IMR-90 (cell line): ENCODE measurements around the gene ARPC1A. TPM values are rescaled to one million over a fixed set of nuclear protein-coding genes. Genes with fewer than 3 reads are reported as not detected.

Source experiments
- ATAC-seq: fragments of 200-7000 bp; cut with Tn5 transposase; 2 replicates; pipeline ENCODE4 v1.9.1; 2020; ENCODE audit warnings: low read depth, mild to moderate bottlenecking, moderate library complexity
- BruUV-seq: library from RNA; stranded (reverse); fragments of 400-500 nt; replicated peaks from 2 replicates; lab custom pipeline; 2021; lab: Mats Ljungman, UMichigan
- CTCF ChIA-PET: fragments of 300-600 bp; formaldehyde crosslinking; extraction: SDS; loops from one replicate; lab custom pipeline; 2021; ENCODE audit warnings: antibody characterized with exemption; lab: Yijun Ruan, JAX
- POLR2A ChIA-PET: fragments of 300-600 bp; sonication (Branson Sonifier 250); formaldehyde crosslinking; loops from one replicate; lab custom pipeline; 2022; ENCODE audit warnings: antibody characterized with exemption; ENCODE audit not compliant: unreplicated experiment; lab: Charles Lee
- DNase-seq: peaks from one replicate; pipeline ENCODE4 v3.0.0; 2013
- H2AFZ ChIP-seq: replicated peaks from 2 replicates; pipeline ENCODE3; 2013; ENCODE audit warnings: low read length, mild to moderate bottlenecking; ENCODE audit not compliant: poor library complexity
- H2AK5ac ChIP-seq: 2 replicates; pipeline ENCODE4 v1.6.1; 2013; ENCODE audit warnings: low read depth, low read length, inconsistent platforms
- H2AK9ac ChIP-seq: replicated peaks from 2 replicates; pipeline ENCODE3; 2013; ENCODE audit warnings: mild to moderate bottlenecking, low read depth, low read length, moderate library complexity; ENCODE audit not compliant: poor library complexity
- H2BK120ac ChIP-seq: 2 replicates; pipeline ENCODE4 v1.6.1; 2013; ENCODE audit warnings: low read depth, low read length, inconsistent platforms
- H2BK15ac ChIP-seq: 3 replicates; pipeline ENCODE4 v1.6.1; 2013; ENCODE audit warnings: low read depth, low read length, inconsistent platforms
- H2BK20ac ChIP-seq: 2 replicates; pipeline ENCODE4 v1.6.1; 2013; ENCODE audit warnings: low read depth, mild to moderate bottlenecking, inconsistent platforms, low read length, moderate library complexity
- H2BK5ac ChIP-seq: 2 replicates; pipeline ENCODE4 v1.6.1; 2013; ENCODE audit warnings: mild to moderate bottlenecking, low read depth, low read length, inconsistent platforms; ENCODE audit not compliant: poor library complexity, severe bottlenecking
- H3K14ac ChIP-seq: replicated peaks from 2 replicates; pipeline ENCODE4 v1.6.1; 2013; ENCODE audit warnings: low read depth, low read length, inconsistent platforms
- H3K18ac ChIP-seq: 2 replicates; pipeline ENCODE4 v1.6.1; 2013; ENCODE audit warnings: low read depth, low read length, control low read depth
- H3K23ac ChIP-seq: 2 replicates; pipeline ENCODE4 v1.6.1; 2013; ENCODE audit warnings: low read depth, low read length, inconsistent platforms
- H3K27ac ChIP-seq: 2 replicates; pipeline ENCODE4 v1.5.1; 2013; ENCODE audit warnings: mild to moderate bottlenecking, control low read depth, low read length; ENCODE audit not compliant: insufficient read depth
- H3K27me3 ChIP-seq: 2 replicates; pipeline ENCODE4 v1.6.1; 2013; ENCODE audit warnings: low read length; ENCODE audit not compliant: control insufficient read depth, insufficient read depth
- H3K36me3 ChIP-seq: 2 replicates; pipeline ENCODE4 v1.6.1; 2013; ENCODE audit warnings: low read length, mixed read lengths; ENCODE audit not compliant: control insufficient read depth, insufficient read depth
- H3K4ac ChIP-seq: 2 replicates; pipeline ENCODE4 v1.6.1; 2013; ENCODE audit warnings: low read depth, low read length, inconsistent platforms
- H3K4me1 ChIP-seq: 2 replicates; pipeline ENCODE4 v1.6.1; 2013; ENCODE audit warnings: low read length, mixed read lengths; ENCODE audit not compliant: control insufficient read depth, insufficient read depth
- H3K4me2 ChIP-seq: 2 replicates; pipeline ENCODE4 v1.6.1; 2013; ENCODE audit warnings: low read depth, mild to moderate bottlenecking, control low read depth, low read length, moderate library complexity
- H3K4me3 ChIP-seq: 2 replicates; pipeline ENCODE4 v1.5.1; 2013; ENCODE audit warnings: low read depth, mild to moderate bottlenecking, control low read depth, low read length, moderate library complexity; ENCODE audit not compliant: insufficient read depth
- H3K56ac ChIP-seq: 2 replicates; pipeline ENCODE4 v1.6.1; 2013; ENCODE audit warnings: low read length, inconsistent platforms; ENCODE audit not compliant: insufficient read depth; ENCODE audit errors: extremely low read depth
- H3K79me1 ChIP-seq, 2 experiments: 2 replicates each; pipeline ENCODE4 v1.6.1; 2013; ENCODE audit warnings: low read length in 2 of 2, inconsistent platforms in 1 of 2, low read depth in 1 of 2
- H3K9ac ChIP-seq: 2 replicates; pipeline ENCODE4 v1.6.1; 2013; ENCODE audit warnings: low read depth, low read length, control low read depth
- H3K9me1 ChIP-seq: 2 replicates; pipeline ENCODE4 v1.6.1; 2013; ENCODE audit warnings: low read length, inconsistent platforms; ENCODE audit not compliant: insufficient read depth
- H3K9me3 ChIP-seq: 2 replicates; pipeline ENCODE4 v1.6.1; 2013; ENCODE audit warnings: low read length; ENCODE audit not compliant: control insufficient read depth, insufficient read depth
- H4K20me1 ChIP-seq: 2 replicates; pipeline ENCODE4 v1.6.1; 2013; ENCODE audit warnings: low read length, inconsistent platforms; ENCODE audit not compliant: insufficient read depth
- H4K5ac ChIP-seq: 2 replicates; pipeline ENCODE4 v1.6.1; 2013; ENCODE audit warnings: mild to moderate bottlenecking, low read depth, low read length, control low read depth
- H4K8ac ChIP-seq, 2 experiments: 2 replicates each; pipeline ENCODE4 v1.6.1; 2013; ENCODE audit warnings: low read depth in 2 of 2, low read length in 2 of 2, control low read depth in 1 of 2, inconsistent platforms in 1 of 2
- H4K91ac ChIP-seq: 2 replicates; pipeline ENCODE4 v1.6.1; 2013; ENCODE audit warnings: low read depth, low read length, inconsistent platforms; ENCODE audit not compliant: insufficient read depth
- MAZ ChIP-seq: IDR thresholded peaks from 2 replicates; pipeline ENCODE4 v1.6.1; 2012; ENCODE audit warnings: low read depth, mild to moderate bottlenecking, low read length, improper control_type of control experiment, moderate library complexity, borderline replicate concordance
- NFE2L2 ChIP-seq: fragments of 150-350 bp; IDR thresholded peaks from 2 replicates; pipeline ENCODE4 v1.6.1; 2016; ENCODE audit warnings: low read depth, mild to moderate bottlenecking, low read length
- RFX5 ChIP-seq: IDR thresholded peaks from 2 replicates; pipeline ENCODE4 v1.8.0; 2012; ENCODE audit warnings: low read depth, mild to moderate bottlenecking, low read length, moderate library complexity
- WGBS, 2 experiments: methylation state at CpG; one replicate each; pipeline versions ENCODE4 v1.1.5 to v1.1.7; 2013; ENCODE audit warnings: missing lambda C conversion rate in 2 of 2; ENCODE audit not compliant: insufficient read length in 1 of 2; ENCODE audit errors: extremely low coverage in 2 of 2; 5-methylcytosine and 5-hydroxymethylcytosine counted together
- dilution Hi-C: fragments of 300-500 bp; cut with HindIII; formaldehyde crosslinking; loops from one replicate; pipeline ENCODE4 v1.14.3; 2018; ENCODE audit warnings: low sequenced_read_pairs; ENCODE audit not compliant: unreplicated experiment
- in situ Hi-C: fragments of 300-500 bp; cut with MboI; formaldehyde crosslinking; loops from 3 replicates; pipeline ENCODE4 v1.14.3; 2019; ENCODE audit warnings: low sequenced_read_pairs, inconsistent platforms, mixed read lengths
- intact Hi-C: fragments of 100-400 bp; cut with micrococcal nuclease; formaldehyde crosslinking; loops from 2 replicates; pipeline ENCODE4 v1.10.0; 2022
- polyA plus RNA-seq, 3 experiments: library from polyadenylated mRNA; depleted of rRNA; stranded (reverse); fragments of >200 nt; gene quantifications; 2 replicates each; pipeline ENCODE4 v1.2.3, GENCODE V29; 2012; ENCODE audit warnings: low replicate concordance in 1 of 3
- total RNA-seq: library from RNA; depleted of rRNA; stranded (reverse); fragments of >200 nt; gene quantifications from 2 replicates; pipeline ENCODE4 v1.2.3, GENCODE V29; 2012
- TF ChIP-seq, protein P1 (sequence below): conservative IDR thresholded peaks from 2 replicates; pipeline ENCODE4 v1.5.1; 2012; ENCODE audit warnings: mild to moderate bottlenecking, low read depth, low read length, improper control_type of control experiment

ARPC1A gene
- total and polyA plus RNA-seq, 2 of the 4 experiments (the other 2 are of a cell fraction), result 253 to 327 TPM

- H2BK15ac ChIP-seq, result no peak overlapping the region
- ChIA-PET CTCF (interaction anchor here (0.8 kb wide), 1 partner anchor 389 kb away, joined by 3 read pairs; no protein-coding TSS in a partner anchor), POLR2A (no interaction called here)
- H3K4ac ChIP-seq, result no peak overlapping the region
- H3K4me3 ChIP-seq, result no peak overlapping the region
- no peaks in the 10 kb centered on the region for H3K9me3 ChIP-seq
- no peak overlapping the region for H4K5ac ChIP-seq
- no peak overlapping the region for H4K91ac ChIP-seq
- intact Hi-C loops (no loop called here), in situ Hi-C loops (no loop called here), dilution Hi-C loops (no loop called here)
- BruUV-seq, result no TSS peak
- peaks cover 64% of the 10 kb centered on the region for H3K36me3 ChIP-seq
- peaks cover 7% of the 10 kb centered on the region for H3K4me1 ChIP-seq
- no peak overlapping the region for H2BK5ac ChIP-seq
- H3K27ac ChIP-seq, result no peak overlapping the region
- no peak overlapping the region for H2AK5ac ChIP-seq
- peaks cover 3% of the 10 kb centered on the region for H3K9me1 ChIP-seq
- H2BK20ac ChIP-seq, result no peak overlapping the region
- no peak overlapping the region for H3K4me2 ChIP-seq
- ATAC-seq, result no peak
- H3K14ac ChIP-seq, result no peak overlapping the region
- DNase-seq, result no peak
- H3K56ac ChIP-seq, result no peak overlapping the region
- H3K27me3 ChIP-seq, result no peaks in the 10 kb centered on the region
- H3K18ac ChIP-seq, result no peak overlapping the region
- H2BK120ac ChIP-seq, result no peak overlapping the region
- no peak overlapping the region for H2AK9ac ChIP-seq
- H3K23ac ChIP-seq, result no peak overlapping the region
- H4K8ac ChIP-seq, result no peak overlapping the region
- H3K9ac ChIP-seq, result no peak overlapping the region
- peak overlapping the region; percentile 51 for H2AFZ ChIP-seq
- H3K79me1 ChIP-seq, result peaks cover 5 to 58% of the 10 kb centered on the region in 2 experiments
- TF ChIP-seq, protein P1, sequence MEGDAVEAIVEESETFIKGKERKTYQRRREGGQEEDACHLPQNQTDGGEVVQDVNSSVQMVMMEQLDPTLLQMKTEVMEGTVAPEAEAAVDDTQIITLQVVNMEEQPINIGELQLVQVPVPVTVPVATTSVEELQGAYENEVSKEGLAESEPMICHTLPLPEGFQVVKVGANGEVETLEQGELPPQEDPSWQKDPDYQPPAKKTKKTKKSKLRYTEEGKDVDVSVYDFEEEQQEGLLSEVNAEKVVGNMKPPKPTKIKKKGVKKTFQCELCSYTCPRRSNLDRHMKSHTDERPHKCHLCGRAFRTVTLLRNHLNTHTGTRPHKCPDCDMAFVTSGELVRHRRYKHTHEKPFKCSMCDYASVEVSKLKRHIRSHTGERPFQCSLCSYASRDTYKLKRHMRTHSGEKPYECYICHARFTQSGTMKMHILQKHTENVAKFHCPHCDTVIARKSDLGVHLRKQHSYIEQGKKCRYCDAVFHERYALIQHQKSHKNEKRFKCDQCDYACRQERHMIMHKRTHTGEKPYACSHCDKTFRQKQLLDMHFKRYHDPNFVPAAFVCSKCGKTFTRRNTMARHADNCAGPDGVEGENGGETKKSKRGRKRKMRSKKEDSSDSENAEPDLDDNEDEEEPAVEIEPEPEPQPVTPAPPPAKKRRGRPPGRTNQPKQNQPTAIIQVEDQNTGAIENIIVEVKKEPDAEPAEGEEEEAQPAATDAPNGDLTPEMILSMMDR, result no peak
- no peak for TF ChIP-seq MAZ
- TF ChIP-seq RFX5, result no peak
- no peak for TF ChIP-seq NFE2L2
- H4K20me1 ChIP-seq, result peaks cover 40% of the 10 kb centered on the region
- 95% methylated on average over 8 of the region's 23 CpGs; no CpG with 5 or more reads in 1 of the 2 experiments for WGBS, 2 experiments
Measured at GRCh38 chr7:99390941-99391602, 65.4 kb downstream of the ARPC1A start.
